CD4-positive, alpha-beta T cell (primary cell): ENCODE measurements around the gene TRAF3IP3. TPM values are rescaled to one million over a fixed set of nuclear protein-coding genes. Genes with fewer than 3 reads are reported as not detected.

ENCODE experiments used
- ATAC-seq: fragments of 200-7000 bp; cut with Tn5 transposase; one replicate; pipeline ENCODE4 v1.10.0; 2022; ENCODE audit warnings: mild to moderate bottlenecking; ENCODE audit not compliant: poor library complexity
- CTCF ChIA-PET: fragments of 350-600 bp; sonication (Branson Sonifier 250); formaldehyde crosslinking; loops from one replicate; lab custom pipeline; 2021; ENCODE audit warnings: antibody characterized with exemption, inconsistent platforms; lab: Charles Lee
- POLR2A ChIA-PET: fragments of 350-600 bp; sonication (Branson Sonifier 250); formaldehyde crosslinking; loops from one replicate; lab custom pipeline; 2021; ENCODE audit warnings: antibody characterized with exemption, inconsistent platforms; lab: Charles Lee
- DNase-seq, 14 experiments: peaks; one replicate each; pipeline ENCODE4 v3.0.0-alpha.2; 2013 to 2020; ENCODE audit warnings: mixed read lengths in 2 of 14
- H3K27ac ChIP-seq, 2 donors: one replicate each; pipeline versions ENCODE4 v1.5.1 to v1.7.0; 2013; ENCODE audit warnings: low read length in 2 of 2, low read depth in 1 of 2, mild to moderate bottlenecking in 1 of 2
- H3K27me3 ChIP-seq, 2 experiments: 1 replicate in 1 of 2; 2 replicates in 1 of 2; pipeline versions ENCODE4 v1.6.1 to v1.7.0; 2013; ENCODE audit warnings: low read length in 2 of 2, control low read depth in 1 of 2, mild to moderate bottlenecking in 1 of 2, moderate library complexity in 1 of 2; ENCODE audit not compliant: insufficient read depth in 2 of 2, control insufficient read depth in 1 of 2
- H3K36me3 ChIP-seq: one replicate; pipeline ENCODE4 v1.6.1; 2013; ENCODE audit warnings: low read length, control low read depth; ENCODE audit not compliant: insufficient read depth
- H3K4me1 ChIP-seq: one replicate; pipeline ENCODE4 v1.6.1; 2013; ENCODE audit warnings: low read length, control low read depth; ENCODE audit not compliant: insufficient read depth
- H3K4me3 ChIP-seq: one replicate; pipeline ENCODE4 v1.5.1; 2013; ENCODE audit warnings: mild to moderate bottlenecking, low read length, moderate library complexity
- H3K9me3 ChIP-seq, 2 experiments: 1 replicate in 1 of 2; 2 replicates in 1 of 2; pipeline versions ENCODE4 v1.6.1 to v1.7.0; 2013; ENCODE audit warnings: low read length in 2 of 2, mild to moderate bottlenecking in 2 of 2, control low read depth in 1 of 2, moderate library complexity in 1 of 2; ENCODE audit not compliant: control insufficient read depth in 1 of 2, insufficient read depth in 1 of 2
- H3K27ac Mint-ChIP-seq: one replicate; pipeline ENCODE4 v1.8.0; 2020; ENCODE audit warnings: mixed read lengths
- H3K27me3 Mint-ChIP-seq: one replicate; pipeline ENCODE4 v1.8.0; 2021; ENCODE audit warnings: mixed read lengths
- H3K36me3 Mint-ChIP-seq: one replicate; pipeline ENCODE4 v1.8.0; 2021; ENCODE audit warnings: low read depth, mixed read lengths
- H3K4me1 Mint-ChIP-seq: one replicate; pipeline ENCODE4 v1.8.0; 2021; ENCODE audit warnings: low read depth, mixed read lengths
- H3K4me3 Mint-ChIP-seq: one replicate; pipeline ENCODE4 v1.8.0; 2020; ENCODE audit warnings: mild to moderate bottlenecking, mixed read lengths
- H3K9me3 Mint-ChIP-seq: one replicate; pipeline ENCODE4 v1.8.0; 2020; ENCODE audit warnings: mixed read lengths
- intact Hi-C, 2 experiments: fragments of 100-400 bp; cut with DNase I in 1 of 2; cut with micrococcal nuclease in 1 of 2; formaldehyde crosslinking; loops; one replicate each; pipeline versions ENCODE4 v1.15.1 to v1.9.0; 2023 to 2025; cut with DNase I, micrococcal nuclease
- total RNA-seq, 174 experiments: library from RNA in 2 of 174; stranded (reverse) in 2 of 174; gene quantifications; one replicate each; pipeline ENCODE4 v1.2.3 and lab custom pipeline; 2021 to 2026
- TF ChIP-seq, protein P1 (sequence below): fragments of 200-600 bp; IDR thresholded peaks from one replicate; pipeline ENCODE4 v1.8.0; 2022; ENCODE audit warnings: antibody characterized with exemption, mild to moderate bottlenecking

The TRAF3IP3 gene
- total RNA-seq, 2 experiments from 2014 or later: 279 to 290 TPM

DNA sequence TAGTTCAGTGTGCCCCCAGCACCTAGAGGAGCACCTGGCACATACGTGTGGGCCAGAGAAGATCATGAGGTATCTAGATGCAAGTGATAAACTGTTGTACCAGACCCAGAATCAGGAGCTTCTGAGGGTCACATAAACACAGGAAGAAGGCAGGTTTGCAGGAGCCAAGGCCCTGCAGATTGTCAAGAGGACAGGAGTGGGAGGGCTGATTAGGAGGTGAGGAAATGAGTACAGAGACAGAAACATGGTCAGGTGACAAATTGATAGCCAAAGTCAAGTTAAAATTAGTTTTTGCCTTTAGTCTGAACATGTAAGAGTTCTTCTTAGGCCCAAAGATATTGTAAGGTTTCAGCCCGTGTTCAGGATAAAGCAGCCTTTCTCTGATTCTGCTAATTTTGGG is 14.0 kb upstream of the TRAF3IP3 start:
- Mint-ChIP-seq H3K4me1 (peaks cover 18% of the 10 kb centered on the region), H3K9me3 (no peaks in the 10 kb centered on the region), H3K36me3 (no peaks in the 10 kb centered on the region), H3K4me3 (no peak overlapping the region), H3K27ac (peak overlapping the region; percentile 5), H3K27me3 (no peaks in the 10 kb centered on the region)
- ChIA-PET POLR2A (no interaction called here), CTCF (no interaction called here)
- TF ChIP-seq, protein P1, sequence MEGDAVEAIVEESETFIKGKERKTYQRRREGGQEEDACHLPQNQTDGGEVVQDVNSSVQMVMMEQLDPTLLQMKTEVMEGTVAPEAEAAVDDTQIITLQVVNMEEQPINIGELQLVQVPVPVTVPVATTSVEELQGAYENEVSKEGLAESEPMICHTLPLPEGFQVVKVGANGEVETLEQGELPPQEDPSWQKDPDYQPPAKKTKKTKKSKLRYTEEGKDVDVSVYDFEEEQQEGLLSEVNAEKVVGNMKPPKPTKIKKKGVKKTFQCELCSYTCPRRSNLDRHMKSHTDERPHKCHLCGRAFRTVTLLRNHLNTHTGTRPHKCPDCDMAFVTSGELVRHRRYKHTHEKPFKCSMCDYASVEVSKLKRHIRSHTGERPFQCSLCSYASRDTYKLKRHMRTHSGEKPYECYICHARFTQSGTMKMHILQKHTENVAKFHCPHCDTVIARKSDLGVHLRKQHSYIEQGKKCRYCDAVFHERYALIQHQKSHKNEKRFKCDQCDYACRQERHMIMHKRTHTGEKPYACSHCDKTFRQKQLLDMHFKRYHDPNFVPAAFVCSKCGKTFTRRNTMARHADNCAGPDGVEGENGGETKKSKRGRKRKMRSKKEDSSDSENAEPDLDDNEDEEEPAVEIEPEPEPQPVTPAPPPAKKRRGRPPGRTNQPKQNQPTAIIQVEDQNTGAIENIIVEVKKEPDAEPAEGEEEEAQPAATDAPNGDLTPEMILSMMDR: no peak
- no peak for ATAC-seq
- Histone ChIP-seq H3K4me3 (no peak overlapping the region), H3K4me1 (peaks cover 4% of the 10 kb centered on the region), H3K27ac (no peak overlapping the region), H3K27me3 (no peaks in the 10 kb centered on the region), H3K9me3 (no peaks in the 10 kb centered on the region), H3K36me3 (no peaks in the 10 kb centered on the region)
- intact Hi-C loops: no loop called here
- DNase-seq: no peak

DNA sequence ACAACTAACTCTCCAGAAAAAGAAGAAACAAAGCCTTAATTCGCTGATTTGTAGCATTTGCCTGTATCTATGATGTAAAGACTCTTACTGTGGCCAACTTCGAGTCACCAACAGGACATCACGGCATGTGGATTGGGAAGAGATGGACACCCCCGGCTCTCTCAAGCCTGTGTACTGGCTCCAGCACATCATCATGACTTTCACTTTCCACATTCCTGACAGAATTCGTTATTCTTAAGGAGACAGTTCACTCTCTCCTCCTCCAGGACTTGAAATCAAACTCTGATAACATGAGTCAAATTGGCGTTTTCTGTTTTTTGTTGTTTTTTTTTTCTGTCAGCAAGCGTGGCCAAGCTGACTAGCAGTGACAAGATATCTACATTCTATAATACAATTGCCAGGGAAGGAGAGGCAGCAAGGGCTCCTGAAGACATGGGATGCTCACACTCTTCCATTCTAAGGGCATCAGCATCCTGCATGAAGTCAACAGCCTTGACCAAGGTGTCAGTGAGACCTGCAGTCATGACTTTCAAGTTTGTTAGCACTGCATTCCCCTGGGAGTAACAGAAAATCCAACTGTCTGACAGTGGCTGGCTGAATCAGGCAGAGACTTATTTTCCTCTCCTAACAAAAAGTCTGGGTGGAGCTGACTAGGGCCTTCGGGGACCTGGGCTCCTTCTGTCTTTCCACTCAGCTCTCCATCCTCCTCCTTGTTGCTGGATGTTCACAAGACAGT is 13.3 kb upstream of the TRAF3IP3 start:
- no peaks in the 10 kb centered on the region for H3K27me3 ChIP-seq
- intact Hi-C loops: no loop called here
- ChIA-PET POLR2A (no interaction called here), CTCF (no interaction called here)
- no peak overlapping the region for H3K4me3 Mint-ChIP-seq
- no peaks in the 10 kb centered on the region for H3K27me3 Mint-ChIP-seq
- no peak for ATAC-seq
- no peak overlapping the region for H3K27ac ChIP-seq
- no peaks in the 10 kb centered on the region for H3K36me3 Mint-ChIP-seq
- no peaks in the 10 kb centered on the region for H3K9me3 ChIP-seq
- peaks cover 10% of the 10 kb centered on the region for H3K4me1 ChIP-seq
- no peaks in the 10 kb centered on the region for H3K9me3 Mint-ChIP-seq
- no peak overlapping the region for H3K4me3 ChIP-seq
- TF ChIP-seq, protein P1: no peak
- DNase-seq: no peak
- peaks cover 25% of the 10 kb centered on the region for H3K4me1 Mint-ChIP-seq
- no peaks in the 10 kb centered on the region for H3K36me3 ChIP-seq
- no peak overlapping the region for H3K27ac Mint-ChIP-seq

- POLR2A ChIA-PET: no interaction called here
- H3K9me3 ChIP-seq: no peaks in the 10 kb centered on the region
- H3K27ac Mint-ChIP-seq: no peak overlapping the region
- no peaks in the 10 kb centered on the region for H3K36me3 ChIP-seq
- CTCF ChIA-PET: no interaction called here
- H3K4me3 Mint-ChIP-seq: no peak overlapping the region
- no peaks in the 10 kb centered on the region for H3K27me3 ChIP-seq
- intact Hi-C loops: no loop called here
- no peaks in the 10 kb centered on the region for H3K9me3 Mint-ChIP-seq
- no peak overlapping the region for H3K4me3 ChIP-seq
- no peak overlapping the region for H3K27ac ChIP-seq
- ATAC-seq (no peak), DNase-seq (no peak)
- H3K36me3 Mint-ChIP-seq: no peaks in the 10 kb centered on the region
- peaks cover 16% of the 10 kb centered on the region for H3K4me1 ChIP-seq
- H3K27me3 Mint-ChIP-seq: no peaks in the 10 kb centered on the region
- TF ChIP-seq, protein P1: no peak
- H3K4me1 Mint-ChIP-seq: peaks cover 31% of the 10 kb centered on the region
Measured at GRCh38 chr1:209743145-209743482, 12.7 kb upstream of the TRAF3IP3 start.
